Esophagus muscularis mucosa (tissue), 4 donors: ENCODE measurements around the gene SLC22A12. TPM values are rescaled to one million over a fixed set of nuclear protein-coding genes. Genes with fewer than 3 reads are reported as not detected.

Source experiments
- DNase-seq: peaks from one replicate; pipeline ENCODE4 v3.0.0-alpha.2; 2017; ENCODE audit errors: extremely low spot score
- H3K27ac ChIP-seq, 4 donors: fragments of 200-600 bp; sonication (generic); replicated peaks in 1 of 4; 1 replicate in 3 of 4; 2 replicates in 1 of 4; pipeline ENCODE4 v1.5.1; 2016 to 2019; ENCODE audit warnings: mild to moderate bottlenecking in 1 of 4
- H3K27me3 ChIP-seq, 4 donors: fragments of 200-600 bp; sonication (generic); one replicate each; pipeline versions ENCODE4 v1.5.1 to v1.6.0; 2016 to 2019
- H3K36me3 ChIP-seq, 4 donors: fragments of 200-600 bp; sonication (generic); one replicate each; pipeline ENCODE4 v1.5.1; 2016 to 2019
- H3K4me1 ChIP-seq, 4 donors: fragments of 200-600 bp; sonication (generic); one replicate each; pipeline ENCODE4 v1.5.1; 2016 to 2019
- H3K4me3 ChIP-seq, 4 donors: fragments of 200-600 bp; sonication (generic); 1 replicate in 2 of 4; 2 replicates in 2 of 4; pipeline ENCODE4 v1.5.1; 2016 to 2019; ENCODE audit warnings: mild to moderate bottlenecking in 4 of 4, moderate library complexity in 1 of 4
- H3K9me3 ChIP-seq, 4 donors: fragments of 200-600 bp; sonication (generic); 1 replicate in 3 of 4; 2 replicates in 1 of 4; pipeline ENCODE4 v1.5.1; 2016 to 2019
- CTCF ChIP-seq, 3 experiments: fragments of 200-600 bp in 2 of 3; fragments of 450-650 bp in 1 of 3; sonication (generic) in 2 of 3; IDR thresholded peaks; one replicate each; pipeline ENCODE4 v1.5.1; 2017 to 2019; ENCODE audit warnings: antibody characterized with exemption in 3 of 3, mild to moderate bottlenecking in 2 of 3, moderate library complexity in 1 of 3
- EP300 ChIP-seq: sonication (generic); formaldehyde crosslinking; IDR thresholded peaks from one replicate; pipeline ENCODE4 v1.6.1; 2017; ENCODE audit warnings: antibody characterized with exemption
- POLR2A ChIP-seq: fragments of 450-650 bp; IDR thresholded peaks from one replicate; pipeline ENCODE4 v1.6.1; 2017; ENCODE audit warnings: antibody characterized with exemption, moderate library complexity, mild to moderate bottlenecking, low read depth
- POLR2AphosphoS5 ChIP-seq, 2 donors: sonication (generic); formaldehyde crosslinking; IDR thresholded peaks; one replicate each; pipeline ENCODE4 v1.6.1; 2017; ENCODE audit warnings: antibody characterized with exemption in 2 of 2
- WGBS: methylation state at CpG from one replicate; pipeline ENCODE4 v1.1.5; 2018; 5-methylcytosine and 5-hydroxymethylcytosine counted together
- intact Hi-C: fragments of 100-400 bp; cut with DNase I; formaldehyde crosslinking; loops from one replicate; pipeline ENCODE4 v1.15.1; 2023
- total RNA-seq, 4 donors: library from RNA; depleted of rRNA; stranded (reverse); fragments of >200 nt; gene quantifications; one replicate each; pipeline versions ENCODE4 v1.1.0 to v1.2.1, GENCODE V29; 2016

Gene SLC22A12
- total RNA-seq, 4 donors from 2014 or later = not detected

- H3K4me3 ChIP-seq = no peak overlapping the region
- TF ChIP-seq EP300 (no peak), POLR2AphosphoS5 (IDR thresholded peaks at IDR 0.05) (no peak), POLR2A (no peak), CTCF (IDR thresholded peaks at IDR 0.05) (no peak)
- 83% methylated on average over 23 of the region's 28 CpGs for WGBS
- H3K27me3 ChIP-seq = no peaks in the 10 kb centered on the region
- intact Hi-C loops = no loop called here
- no peak for DNase-seq
- peaks cover 0 to 8% (median 5%) of the 10 kb centered on the region in 4 donors for H3K9me3 ChIP-seq
- H3K4me1 ChIP-seq = no peaks in the 10 kb centered on the region
- H3K27ac ChIP-seq = no peak overlapping the region
- H3K36me3 ChIP-seq = no peaks in the 10 kb centered on the region
Observed at GRCh38 chr11:64583296-64584262, 7.4 kb upstream of the SLC22A12 start.

GRCh38 chr11:64585150-64585549 is 5.9 kb upstream of the SLC22A12 start:
- Histone ChIP-seq H3K27me3 (no peaks in the 10 kb centered on the region), H3K9me3 (peaks cover 0 to 16% (median 7%) of the 10 kb centered on the region in 4 donors), H3K36me3 (no peaks in the 10 kb centered on the region), H3K27ac (no peak overlapping the region), H3K4me3 (no peak overlapping the region), H3K4me1 (no peaks in the 10 kb centered on the region)
- no peak for DNase-seq
- intact Hi-C loops = no loop called here
- no peak for TF ChIP-seq POLR2A
- no peak for TF ChIP-seq POLR2AphosphoS5 (IDR thresholded peaks at IDR 0.05)
- TF ChIP-seq EP300 = no peak
- TF ChIP-seq CTCF (IDR thresholded peaks at IDR 0.05) = no peak
- 60% methylated on average over 8 of the region's 8 CpGs for WGBS

GRCh38 chr11:64586366-64586765 is 4.7 kb upstream of the SLC22A12 start:
- H3K27me3 ChIP-seq = no peaks in the 10 kb centered on the region
- no peak overlapping the region for H3K4me3 ChIP-seq
- no peak overlapping the region for H3K27ac ChIP-seq
- intact Hi-C loops = no loop called here
- H3K9me3 ChIP-seq = peaks cover 0 to 16% (median 7%) of the 10 kb centered on the region in 4 donors
- DNase-seq = no peak
- H3K4me1 ChIP-seq = no peaks in the 10 kb centered on the region
- H3K36me3 ChIP-seq = no peaks in the 10 kb centered on the region
- TF ChIP-seq POLR2AphosphoS5 (IDR thresholded peaks at IDR 0.05) (no peak), EP300 (no peak), POLR2A (no peak), CTCF (IDR thresholded peaks at IDR 0.05) (no peak)

GRCh38 chr11:64588701-64589100 is 2.3 kb upstream of the SLC22A12 start:
- Histone ChIP-seq H3K27ac (no peak overlapping the region), H3K27me3 (no peaks in the 10 kb centered on the region), H3K9me3 (peaks cover 0 to 16% (median 7%) of the 10 kb centered on the region in 4 donors), H3K4me3 (no peak overlapping the region), H3K36me3 (no peaks in the 10 kb centered on the region), H3K4me1 (no peaks in the 10 kb centered on the region)
- TF ChIP-seq EP300 (no peak), CTCF (IDR thresholded peaks at IDR 0.05) (no peak), POLR2AphosphoS5 (IDR thresholded peaks at IDR 0.05) (no peak), POLR2A (no peak)
- no peak for DNase-seq
- 88% methylated on average over 2 of the region's 2 CpGs for WGBS
- intact Hi-C loops = no loop called here
